ENCODE data around the gene TRAF7.

TRAF7 gene

DNA sequence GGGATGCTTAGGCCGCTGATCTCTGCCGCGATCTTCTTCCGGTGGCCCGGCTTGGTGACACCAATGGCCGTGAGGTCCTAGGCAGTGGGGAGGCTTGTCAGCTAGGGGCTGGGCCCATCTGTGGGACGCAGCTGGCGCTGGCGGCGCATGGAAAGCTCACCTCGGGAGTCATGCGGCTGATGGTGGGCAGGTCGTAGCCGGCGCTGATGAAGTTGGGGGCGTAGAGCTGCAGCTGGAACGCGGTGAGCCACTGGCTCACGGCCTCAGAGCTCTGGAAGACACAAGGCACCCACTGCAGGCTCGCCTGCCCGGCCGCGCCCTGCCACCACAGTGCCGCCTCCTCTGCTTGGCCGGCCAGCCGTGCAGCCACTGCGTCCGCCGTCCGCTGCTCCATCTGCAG lies 28.1 kb downstream of the TRAF7 start:
- no peak for DNase-seq (ENCODE audit: low read depth)

DNA sequence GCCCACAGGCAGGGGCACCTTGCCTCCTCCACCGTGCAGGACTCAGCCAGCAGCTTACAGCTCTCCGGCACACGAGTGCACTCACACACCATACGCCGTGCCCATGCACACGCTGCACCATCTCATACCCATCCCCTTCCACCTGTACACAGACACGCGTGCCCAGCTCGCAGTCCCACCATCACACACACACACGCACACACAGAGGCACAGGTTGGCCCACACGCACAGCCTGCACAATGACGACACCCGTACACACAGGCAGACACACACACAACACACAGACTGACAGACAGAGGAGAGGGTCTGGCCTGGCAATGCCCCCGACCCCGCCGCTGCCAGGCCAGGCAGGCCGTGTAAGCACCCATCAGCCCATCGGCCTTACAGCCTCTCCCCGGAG lies 28.8 kb downstream of the TRAF7 start:
- no peak for DNase-seq (ENCODE audit: low read depth)

DNA sequence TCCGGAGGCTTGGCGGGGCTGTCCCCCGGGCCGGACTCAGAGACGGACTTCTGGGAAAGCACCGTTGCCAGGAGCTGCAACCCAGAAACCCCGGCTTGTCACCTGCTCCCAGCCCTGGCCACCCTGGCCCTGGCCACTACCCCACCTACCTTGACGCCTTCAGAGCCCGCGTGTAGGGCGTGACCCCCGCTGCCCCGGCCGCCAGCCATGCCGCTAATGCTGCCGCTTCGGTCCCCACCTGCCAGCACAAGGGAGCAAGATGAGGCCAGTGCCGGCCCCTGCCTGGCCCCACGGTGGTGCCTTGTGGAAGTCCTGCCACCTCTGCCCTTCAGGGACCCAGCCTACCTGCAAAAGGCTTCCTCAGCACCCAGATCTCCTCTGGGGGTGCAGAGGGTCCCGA lies 29.4 kb downstream of the TRAF7 start:
- no peak for DNase-seq (ENCODE audit: low read depth)

DNA sequence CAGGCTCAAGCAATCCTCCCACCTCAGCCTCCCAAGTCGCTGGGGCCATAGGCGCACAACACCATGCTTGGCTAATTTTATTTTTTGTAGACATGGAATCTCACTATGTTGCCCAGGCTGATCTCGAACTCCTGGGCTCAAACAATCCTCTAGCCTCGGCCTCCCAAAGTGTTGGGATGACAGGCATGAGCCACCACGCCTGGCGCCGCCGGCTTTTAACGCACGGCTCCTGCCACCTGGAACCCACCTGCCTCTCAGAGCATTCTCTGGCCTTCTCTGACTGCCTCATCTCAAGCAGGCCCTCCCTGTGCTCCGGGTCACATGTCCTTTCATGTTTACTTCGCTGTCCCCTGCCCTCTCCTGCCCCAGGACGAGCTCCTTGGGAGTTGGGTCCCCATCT lies 30.5 kb downstream of the TRAF7 start:
- DNase-seq (ENCODE audit: low read depth): no peak

DNA sequence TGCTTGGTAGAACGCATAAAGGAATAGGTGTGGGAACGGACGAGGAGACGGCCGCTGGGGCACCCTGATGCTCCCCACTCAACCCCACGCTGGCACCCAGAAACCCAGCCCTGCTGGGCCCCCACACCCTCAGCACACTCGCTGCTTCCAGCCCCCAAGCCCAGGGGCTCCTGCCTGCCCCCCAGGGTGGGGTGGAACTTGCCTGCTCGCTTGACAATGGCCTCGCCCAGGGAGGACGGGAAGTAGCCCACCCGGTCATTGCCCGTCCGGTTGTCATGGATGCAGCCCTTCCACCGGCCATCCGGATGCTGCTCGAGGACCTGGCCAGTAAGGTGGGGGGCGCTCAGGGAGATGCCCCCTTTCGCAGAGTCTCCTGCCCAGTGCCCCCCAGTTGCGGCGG lies 30.9 kb downstream of the TRAF7 start:
- DNase-seq (ENCODE audit: low read depth): no peak

DNA sequence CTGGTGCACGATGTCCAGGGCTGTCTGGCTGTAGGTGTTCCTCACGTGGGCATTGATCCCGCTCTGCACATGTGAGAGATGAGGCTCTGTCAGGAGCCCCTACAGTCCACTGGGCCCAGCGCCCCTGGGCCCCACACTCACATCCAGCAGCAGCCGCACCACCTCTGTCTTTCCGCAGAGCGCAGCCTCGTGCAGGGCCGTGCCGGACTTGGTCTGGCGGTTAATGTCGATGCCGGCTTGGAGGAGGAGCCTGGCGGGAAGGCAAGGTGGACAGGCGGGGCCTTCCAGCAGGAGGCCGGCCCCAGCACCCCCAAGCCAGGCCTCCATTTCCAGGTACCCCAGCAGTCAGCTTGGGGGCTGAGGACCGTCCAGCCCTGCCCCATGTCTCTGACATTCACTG lies 31.6 kb downstream of the TRAF7 start:
- no peak for DNase-seq (ENCODE audit: low read depth)

DNA sequence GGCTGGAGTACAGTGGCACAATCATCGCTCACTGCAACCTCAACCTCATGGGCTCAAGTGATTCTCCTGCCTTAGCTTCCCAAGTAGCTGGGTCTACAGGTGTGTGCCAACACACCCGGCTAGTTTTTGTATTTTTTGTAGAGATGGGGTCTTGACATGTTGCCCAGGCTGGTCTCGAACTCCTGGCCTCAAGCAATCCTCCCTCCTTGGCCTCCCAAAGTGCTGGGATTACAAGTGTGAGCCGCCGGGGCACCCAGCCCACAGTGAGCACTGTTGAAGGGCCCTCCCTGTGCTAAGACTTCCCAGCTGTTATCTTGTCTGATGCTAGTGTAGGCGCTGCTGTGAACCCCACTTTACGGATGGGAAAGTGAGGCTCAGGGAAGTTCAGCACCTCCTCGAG lies 32.8 kb downstream of the TRAF7 start:
- no peak for DNase-seq (ENCODE audit: low read depth)

DNA sequence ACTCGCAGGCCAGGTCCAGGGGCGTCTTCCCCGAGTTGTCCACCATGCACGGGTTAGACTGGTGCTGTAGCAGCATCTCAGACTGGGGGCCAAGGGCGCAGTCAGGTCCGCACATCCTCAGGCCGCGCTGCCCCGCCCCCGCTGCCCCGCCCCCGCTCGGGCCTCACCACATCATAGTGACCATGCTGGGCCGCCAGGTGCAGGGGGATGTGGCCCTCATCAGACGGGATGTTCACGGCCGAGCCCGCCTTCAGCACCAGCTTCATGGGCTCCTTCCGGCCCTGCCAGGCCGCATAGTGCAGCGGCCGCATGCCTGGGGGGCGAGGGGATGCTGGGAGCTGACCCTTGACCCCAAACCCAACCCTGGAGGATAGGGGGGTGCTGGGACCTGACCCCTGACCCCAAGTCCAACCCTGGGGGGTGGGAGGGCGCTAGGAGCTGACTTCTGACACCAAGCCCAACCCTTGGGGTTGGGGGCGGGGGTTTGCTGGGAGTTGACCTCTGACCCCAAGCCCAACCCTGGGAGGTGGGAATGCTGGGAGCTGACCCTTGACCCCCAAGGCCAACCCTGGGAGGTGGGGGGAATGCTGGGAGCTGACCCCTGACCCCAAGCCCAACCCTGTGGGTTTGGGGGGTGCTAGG lies 33.8 kb downstream of the TRAF7 start:
- no peak for DNase-seq (ENCODE audit: low read depth)

DNA sequence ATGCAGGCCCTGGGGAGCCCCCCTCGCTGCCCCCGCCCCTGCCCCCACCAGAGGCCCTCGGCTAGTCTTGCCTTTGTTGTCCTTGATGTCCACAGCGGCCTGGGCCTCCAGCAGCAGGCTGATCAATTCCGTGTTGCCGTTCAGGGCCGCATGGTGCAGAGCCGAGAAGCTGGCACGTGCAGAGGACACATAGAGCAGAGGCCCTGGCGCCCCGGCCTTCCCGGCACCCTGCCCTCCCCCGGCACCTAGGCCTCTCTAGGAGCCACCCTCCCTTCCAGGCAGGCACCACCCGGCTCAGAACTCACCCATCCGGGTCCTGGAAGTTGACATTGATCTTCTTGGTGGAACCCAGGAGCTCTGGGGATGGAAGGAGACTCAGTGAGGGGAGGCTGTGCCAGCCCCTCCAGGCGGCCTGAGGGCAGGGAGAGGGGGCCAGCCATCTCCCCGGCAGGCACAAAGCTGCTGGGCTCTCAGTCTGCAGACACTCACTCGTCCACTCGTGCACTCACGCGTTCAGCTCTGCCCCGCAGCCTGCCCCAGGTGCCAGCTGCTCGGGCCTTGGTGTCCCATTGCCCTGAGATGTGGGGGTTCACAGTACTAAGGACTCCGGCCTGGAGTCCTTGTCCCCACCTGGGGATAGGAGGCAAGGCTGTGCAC lies 34.5 kb downstream of the TRAF7 start:
- DNase-seq (ENCODE audit: low read depth): no peak

DNA sequence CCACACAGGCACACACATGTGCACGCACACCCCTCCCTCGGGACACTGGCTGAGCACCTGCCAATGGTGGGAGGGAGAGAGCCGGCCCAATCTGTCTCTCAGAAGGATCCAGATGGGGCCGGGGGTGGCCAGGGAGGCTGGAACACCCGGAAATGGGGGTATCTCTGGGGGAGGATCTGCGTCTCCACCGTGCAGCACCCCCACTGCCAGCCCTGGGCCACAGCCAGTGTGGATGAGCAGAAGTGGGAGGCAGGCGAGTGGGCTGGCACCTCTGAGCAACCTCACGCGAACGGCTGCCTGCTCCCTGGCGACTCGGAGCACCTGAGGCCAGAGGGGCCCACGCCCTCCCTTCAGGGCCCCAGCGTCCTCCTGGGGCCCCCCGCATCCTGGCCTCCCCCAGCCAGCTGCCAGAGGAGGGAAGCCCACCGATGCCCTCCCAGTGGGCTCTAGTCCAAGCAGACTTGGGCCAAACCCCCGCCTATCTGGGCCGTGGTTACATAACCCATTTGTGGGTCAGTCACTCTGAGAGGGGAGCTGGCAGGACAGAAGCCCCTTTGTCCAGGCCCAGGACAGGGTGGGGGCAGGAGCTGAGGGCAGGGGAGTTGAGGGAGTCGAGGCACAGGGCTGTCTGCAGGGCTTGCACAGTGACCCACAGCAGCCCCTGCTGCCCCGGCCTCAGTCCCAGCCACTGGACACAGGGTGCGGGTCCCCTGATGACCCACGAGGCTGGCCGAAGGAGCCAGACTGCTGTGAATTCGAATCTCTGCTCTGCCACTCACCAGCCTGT lies 35.3 kb downstream of the TRAF7 start:
- no peak for DNase-seq (ENCODE audit: low read depth)

DNA sequence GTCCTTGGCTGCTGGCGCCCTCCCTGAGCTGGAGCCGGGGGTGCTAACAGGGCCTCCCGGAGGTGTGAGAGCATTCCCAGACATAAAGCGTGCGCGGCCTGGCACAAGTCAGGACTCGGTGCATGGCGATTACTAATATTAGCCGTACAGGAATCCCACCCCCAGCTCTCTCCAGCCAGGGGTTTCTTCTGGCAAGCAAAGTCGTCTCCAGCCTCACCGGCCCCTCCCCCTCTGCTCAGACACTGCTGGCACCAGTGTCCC lies 35.8 kb downstream of the TRAF7 start:
- no peak for DNase-seq (ENCODE audit: low read depth)

DNA sequence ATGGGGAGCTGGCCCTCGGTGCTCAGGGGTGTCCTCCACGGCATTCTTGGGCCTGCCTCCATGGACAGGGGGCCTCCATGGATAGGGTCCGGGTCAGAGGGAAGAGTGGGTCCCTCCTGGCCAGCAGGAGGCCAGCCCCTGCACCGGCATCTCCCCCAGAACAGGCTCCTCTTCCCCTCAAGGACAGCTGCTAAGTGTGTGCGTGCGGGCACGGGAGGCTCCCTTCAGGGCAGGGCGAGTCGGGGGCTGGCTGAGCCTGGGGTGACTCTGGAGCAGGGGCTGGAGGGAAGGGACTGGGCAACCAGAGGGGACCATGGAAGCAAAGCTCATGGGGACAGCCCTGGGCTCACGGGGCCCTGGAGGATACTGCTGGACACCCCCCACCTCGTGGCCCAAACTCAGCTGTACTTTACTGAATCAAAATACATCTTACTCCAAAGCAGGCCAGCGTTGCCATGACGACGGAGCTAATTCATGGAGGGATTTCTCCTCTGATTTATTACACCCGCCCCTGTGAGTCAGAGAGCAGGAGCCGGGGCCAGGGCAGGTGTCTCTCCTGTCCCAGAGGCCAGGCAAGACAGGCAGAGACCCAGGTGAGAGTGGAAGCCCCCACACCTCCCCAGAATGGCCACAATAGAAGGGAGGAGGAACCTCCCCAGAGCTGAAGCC lies 38.7 kb downstream of the TRAF7 start:
- DNase-seq (ENCODE audit: low read depth): no peak

DNA sequence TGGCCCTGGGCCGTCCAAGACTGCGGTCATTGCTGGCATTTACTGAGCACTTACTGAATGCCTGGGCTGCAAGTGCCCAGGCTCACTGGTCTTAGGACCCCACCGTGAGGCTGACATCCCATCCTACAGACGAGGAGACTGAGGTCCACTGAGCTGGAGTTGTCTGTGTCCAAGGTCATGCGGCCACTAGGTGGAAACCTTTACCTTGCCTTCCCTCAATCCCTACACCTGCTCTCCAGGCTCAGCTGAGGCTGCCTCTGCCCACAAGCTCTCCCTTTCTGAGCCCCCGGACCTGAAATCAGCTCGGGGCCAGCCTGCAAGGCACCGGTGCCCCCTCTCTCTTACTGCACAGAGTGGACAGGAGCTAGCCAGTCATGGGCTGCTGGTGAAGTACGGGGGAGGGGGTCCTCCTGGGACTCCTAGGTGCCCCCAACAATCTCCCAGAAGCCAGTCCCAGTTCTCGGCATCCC lies 39.3 kb downstream of the TRAF7 start:
- DNase-seq (ENCODE audit: low read depth): peak; percentile 26

DNA sequence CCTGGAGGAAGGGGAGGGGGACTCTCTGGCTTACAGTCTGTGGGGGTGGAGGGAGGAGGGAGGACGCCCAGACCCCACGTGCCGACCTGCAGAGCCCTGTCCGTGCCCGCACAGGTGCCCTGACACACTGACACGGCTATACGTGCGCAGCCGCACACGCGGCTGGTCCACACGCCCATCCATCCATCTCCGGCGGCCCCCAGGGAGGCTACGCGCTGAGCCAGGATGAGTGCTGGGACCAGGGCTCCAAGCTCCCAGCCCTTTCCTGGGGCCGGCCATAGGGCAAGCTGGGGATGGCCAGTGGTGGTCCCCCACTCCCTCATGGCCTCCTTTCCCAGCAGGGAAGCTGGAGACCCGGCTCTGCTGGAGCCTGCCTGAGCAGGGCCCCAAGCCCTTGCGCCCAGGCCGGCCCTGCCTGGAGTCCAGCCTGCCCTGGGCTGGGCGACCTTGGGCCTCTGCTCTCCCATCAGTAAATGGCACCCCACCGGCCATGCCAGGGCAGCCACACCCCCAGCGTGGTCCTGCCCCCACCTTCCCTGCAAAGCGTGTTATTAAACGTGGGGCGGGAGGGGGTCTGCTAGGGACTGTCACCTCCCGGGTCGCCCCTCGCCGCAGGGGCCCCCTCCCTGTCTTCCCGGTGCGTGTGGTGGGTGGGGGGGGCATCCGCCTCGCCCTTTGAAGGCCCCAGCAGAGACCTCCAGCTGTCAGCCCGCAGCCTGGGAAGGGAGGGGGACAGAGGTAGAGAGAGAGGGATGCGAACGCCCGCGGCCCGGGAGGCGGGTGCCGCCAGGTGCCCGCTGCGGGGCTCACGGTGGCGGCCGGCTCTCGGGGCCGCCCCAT lies 40.0 kb downstream of the TRAF7 start:
- no peak for DNase-seq (ENCODE audit: low read depth)

DNA sequence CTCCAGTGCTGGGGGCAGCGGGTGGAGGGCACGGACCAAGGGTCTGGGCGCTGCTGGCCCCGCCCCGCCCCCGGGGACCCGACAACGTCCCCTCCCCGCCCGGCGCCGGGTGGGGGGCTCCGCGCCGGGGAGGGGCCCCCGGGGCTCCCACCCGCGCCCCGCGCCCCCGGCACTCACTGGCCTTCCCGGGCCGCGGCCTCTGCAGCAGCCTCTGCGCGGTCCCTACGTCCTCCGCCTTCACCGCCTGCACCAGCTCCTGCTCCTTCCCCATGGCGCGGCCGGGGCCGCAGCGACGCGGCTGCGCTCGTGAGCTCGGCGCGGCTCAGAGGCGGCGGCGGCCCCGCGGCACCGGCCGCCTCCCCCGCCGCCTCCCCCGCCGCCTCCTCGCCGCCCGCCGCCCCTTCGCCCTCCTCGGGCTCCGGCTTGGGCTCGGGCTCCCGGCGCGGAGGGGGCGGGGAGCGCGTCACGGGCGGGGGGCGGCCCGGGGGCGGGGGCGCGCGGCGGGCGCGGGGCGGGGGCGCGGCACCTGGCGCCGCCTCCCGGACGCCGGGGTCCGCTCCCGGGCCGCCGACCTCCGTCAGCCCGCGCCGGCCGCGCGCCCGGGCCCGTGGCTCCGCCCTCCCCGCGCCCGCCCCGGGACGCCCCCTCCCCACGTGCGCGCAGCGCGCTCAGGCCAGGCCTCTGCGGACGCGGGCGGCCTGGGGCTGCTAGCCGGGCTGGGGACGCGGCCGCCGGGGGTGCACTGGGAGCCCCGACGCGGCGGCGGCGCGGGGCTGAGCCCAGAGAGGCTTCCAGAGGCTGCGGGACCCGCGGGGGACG lies 40.8 kb downstream of the TRAF7 start, which contains the start of gene CASKIN1:
Gene CASKIN1, minus strand, starts transcription at position 444 of the 819 bp plus-strand sequence. Its CDS starts 173 bp downstream, at position 271.
- no peak for DNase-seq (ENCODE audit: low read depth)

DNA sequence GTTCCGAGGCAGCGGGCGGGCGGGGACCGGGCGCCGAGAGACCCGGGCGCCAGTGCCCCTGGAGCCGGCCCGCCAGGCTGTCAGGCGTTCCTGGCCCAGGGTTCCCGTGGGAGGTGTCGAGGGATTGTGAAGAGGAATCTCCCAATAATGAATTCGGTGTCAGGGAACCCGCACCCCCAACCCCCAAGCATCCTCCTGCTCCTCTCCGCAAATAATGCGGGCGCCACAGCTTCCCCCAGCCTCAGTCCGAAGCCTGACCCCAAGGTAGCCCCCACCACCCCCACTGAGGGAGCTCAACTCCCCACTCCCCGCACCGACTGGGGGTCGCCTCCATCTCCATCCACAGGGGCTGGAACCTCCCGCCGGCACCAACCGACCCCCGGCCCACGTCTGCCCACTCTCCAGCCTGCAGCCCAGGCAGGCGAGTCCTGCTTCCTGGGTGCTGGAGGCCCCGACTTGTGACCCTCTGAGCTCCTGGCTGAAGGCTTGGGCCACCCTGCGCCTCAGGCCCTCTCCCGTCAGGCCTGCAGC lies 41.5 kb downstream of the TRAF7 start:
- DNase-seq (ENCODE audit: low read depth): no peak

DNA sequence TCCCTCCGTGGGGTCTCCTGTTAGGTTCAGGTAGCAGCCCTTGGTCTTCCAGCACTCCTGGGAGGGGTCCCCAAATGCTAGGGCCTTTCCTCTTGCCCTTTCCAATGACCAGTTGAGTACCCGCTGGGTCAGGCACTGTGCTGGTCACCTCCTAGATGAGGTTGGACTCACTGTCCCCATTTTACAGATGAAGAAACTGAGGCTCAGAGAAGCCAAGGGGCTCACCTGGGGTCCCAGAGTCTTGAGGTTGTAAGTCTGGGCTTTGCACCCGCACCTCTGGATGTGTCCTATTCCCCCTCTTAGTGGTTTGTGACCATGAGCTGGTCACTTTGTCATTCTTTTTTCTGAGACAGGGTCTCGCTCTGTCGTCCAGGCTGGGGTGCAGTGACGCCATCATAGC lies 42.2 kb downstream of the TRAF7 start:
- DNase-seq (ENCODE audit: low read depth): no peak

DNA sequence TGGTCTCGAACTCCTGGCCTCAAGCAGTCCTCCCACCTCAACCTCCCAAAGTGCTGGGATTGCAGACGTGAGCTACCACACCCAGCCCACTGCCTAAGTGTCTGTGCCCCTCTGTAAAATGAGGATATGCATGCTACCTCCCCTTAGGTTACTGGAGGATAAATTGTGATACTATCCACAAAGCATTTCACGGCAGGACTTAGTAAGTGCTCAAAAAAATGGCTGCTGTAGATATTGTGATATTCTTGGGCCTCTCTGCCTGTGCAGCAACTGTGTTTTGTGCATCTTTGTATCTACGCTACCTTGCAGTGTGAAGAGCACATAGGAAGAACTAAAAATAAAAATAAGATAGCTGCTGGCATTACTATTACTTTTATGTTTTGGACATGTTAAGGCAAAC lies 42.7 kb downstream of the TRAF7 start:
- no peak for DNase-seq (ENCODE audit: low read depth)

DNA sequence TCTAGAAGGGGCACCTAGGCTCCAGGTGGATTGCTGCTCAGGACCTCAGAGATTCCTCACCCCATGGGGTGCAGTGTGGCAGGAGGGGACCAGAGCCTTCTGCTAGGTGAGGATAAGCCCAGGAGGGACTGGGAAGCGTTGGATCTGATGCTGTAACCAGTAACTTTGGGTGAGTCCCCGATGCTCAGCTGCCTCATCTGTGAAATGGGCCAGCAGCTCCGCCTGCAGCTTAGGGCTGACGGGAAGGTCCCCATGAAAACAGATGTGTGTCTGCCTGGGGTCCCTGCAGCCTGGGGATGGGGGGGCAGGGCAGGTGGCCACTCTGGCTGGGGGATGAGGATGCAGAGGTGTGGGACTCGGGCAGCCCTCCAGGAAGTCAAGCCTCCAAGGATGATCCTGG lies 43.5 kb downstream of the TRAF7 start:
- no peak for DNase-seq (ENCODE audit: low read depth)

DNA sequence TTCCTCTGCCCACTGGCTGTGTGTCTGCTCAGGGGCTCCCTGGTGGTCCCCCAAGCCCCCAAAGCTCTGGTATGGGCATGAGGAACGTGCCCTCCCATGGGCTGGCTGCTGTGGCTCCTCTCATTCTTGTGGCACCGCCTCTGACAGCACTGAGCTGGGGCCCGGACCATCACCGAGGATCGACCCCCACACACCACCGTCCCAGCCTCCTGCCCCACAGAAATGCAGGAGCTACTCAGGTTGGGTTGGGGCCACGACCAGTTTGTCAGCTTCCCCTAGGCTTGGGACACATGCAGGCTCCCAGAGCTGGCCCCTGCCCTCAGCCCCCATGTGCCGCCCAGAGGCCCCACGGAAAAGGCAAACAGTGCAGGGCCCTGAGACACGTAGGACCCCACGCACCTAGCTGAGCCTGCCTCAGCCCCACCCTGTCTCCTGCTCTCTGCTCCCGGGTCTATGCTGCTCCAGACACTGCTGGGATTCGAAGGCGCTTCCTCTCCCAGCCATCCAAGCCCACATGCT lies 44.1 kb downstream of the TRAF7 start:
- no peak for DNase-seq (ENCODE audit: low read depth)

DNA sequence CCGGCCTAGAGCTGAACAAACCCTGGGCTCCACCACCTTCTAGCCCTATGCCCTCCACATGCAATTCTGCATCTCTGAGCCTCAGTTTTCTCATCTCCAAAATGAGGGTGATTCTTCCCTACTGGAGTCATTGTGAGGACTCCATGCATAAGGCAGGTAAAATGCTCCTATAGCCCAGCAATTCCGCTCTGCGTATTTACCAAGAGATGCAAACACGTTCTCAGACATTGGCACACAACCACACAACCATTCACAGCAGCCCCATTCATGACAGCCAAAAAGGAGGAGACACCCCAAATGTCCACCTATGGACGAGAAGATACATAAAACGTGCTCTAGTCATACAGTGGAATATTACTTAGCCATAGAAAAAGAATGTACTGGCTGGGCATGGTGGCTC lies 44.7 kb downstream of the TRAF7 start:
- DNase-seq (ENCODE audit: low read depth): no peak
